GM20000 (cell line): ENCODE results near the gene ANKAR.

Experiments
- DNase-seq: peaks from one replicate; pipeline ENCODE4 v3.0.0; 2012; ENCODE audit warnings: low spot score
- TF ChIP-seq, protein P1 (sequence below): IDR thresholded peaks from 2 replicates; pipeline ENCODE4 v1.5.1; 2012; ENCODE audit warnings: mild to moderate bottlenecking, control low read depth; ENCODE audit errors: extremely low read depth, missing control alignments

ANKAR gene

DNA sequence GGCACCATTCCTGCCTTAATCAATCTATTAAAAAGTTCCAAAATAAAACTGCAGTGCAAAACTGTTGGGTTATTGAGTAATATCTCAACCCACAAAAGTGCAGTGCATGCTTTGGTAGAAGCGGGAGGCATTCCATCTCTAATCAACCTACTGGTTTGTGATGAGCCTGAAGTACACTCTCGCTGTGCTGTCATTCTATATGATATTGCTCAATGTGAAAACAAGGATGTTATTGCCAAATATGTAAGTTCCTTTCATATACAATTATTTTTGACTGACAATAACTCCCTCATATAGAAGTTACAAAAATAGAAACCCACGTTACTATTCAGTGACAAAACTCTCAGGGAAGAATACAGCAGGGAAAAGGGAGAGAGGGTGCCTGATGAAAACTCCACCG lies 45.1 kb downstream of the ANKAR start:
- TF ChIP-seq, protein P1, sequence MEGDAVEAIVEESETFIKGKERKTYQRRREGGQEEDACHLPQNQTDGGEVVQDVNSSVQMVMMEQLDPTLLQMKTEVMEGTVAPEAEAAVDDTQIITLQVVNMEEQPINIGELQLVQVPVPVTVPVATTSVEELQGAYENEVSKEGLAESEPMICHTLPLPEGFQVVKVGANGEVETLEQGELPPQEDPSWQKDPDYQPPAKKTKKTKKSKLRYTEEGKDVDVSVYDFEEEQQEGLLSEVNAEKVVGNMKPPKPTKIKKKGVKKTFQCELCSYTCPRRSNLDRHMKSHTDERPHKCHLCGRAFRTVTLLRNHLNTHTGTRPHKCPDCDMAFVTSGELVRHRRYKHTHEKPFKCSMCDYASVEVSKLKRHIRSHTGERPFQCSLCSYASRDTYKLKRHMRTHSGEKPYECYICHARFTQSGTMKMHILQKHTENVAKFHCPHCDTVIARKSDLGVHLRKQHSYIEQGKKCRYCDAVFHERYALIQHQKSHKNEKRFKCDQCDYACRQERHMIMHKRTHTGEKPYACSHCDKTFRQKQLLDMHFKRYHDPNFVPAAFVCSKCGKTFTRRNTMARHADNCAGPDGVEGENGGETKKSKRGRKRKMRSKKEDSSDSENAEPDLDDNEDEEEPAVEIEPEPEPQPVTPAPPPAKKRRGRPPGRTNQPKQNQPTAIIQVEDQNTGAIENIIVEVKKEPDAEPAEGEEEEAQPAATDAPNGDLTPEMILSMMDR, result no peak
- DNase-seq, result no peak

DNA sequence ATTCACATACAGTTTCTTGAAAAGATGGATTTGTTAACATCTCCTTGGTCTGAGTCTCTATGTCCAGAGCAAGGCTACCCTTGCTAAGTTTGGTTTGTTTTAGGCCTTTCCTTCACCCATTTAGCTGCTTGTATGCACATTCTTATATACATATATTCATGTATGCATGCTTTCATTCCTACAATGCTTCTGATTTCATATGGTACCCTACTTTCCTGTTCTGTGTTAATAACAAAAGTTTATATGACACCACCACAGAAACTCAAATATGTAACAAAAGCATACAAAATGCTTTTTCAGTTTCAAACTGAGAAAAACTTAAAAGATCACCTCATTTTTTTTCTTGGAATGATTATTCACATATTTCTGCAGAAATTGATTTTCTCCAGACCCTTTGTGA lies 48.7 kb downstream of the ANKAR start:
- TF ChIP-seq, protein P1, result no peak
- DNase-seq, result no peak
